CD1c-positive myeloid dendritic cell (primary cell): ENCODE measurements around the gene SIL1.

Source experiments
- DNase-seq: peaks from one replicate; pipeline ENCODE4 v3.0.0-alpha.2; 2016; ENCODE audit errors: extremely low spot score

SIL1 gene

GRCh38 chr5:138920181-138920580, 278.0 kb downstream of the SIL1 start:
- no peak for DNase-seq

GRCh38 chr5:138918686-138919085, 279.5 kb downstream of the SIL1 start:
- no peak for DNase-seq

- no peak for DNase-seq
Observed at GRCh38 chr5:138914338-138914737, 283.8 kb downstream of the SIL1 start.

- no peak for DNase-seq
Observed at GRCh38 chr5:138913773-138914172, 284.4 kb downstream of the SIL1 start.

GRCh38 chr5:138912093-138912492, 286.1 kb downstream of the SIL1 start:
- DNase-seq, result no peak

- no peak for DNase-seq
Observed at GRCh38 chr5:138911441-138911840, 286.7 kb downstream of the SIL1 start.

- no peak for DNase-seq
Observed at GRCh38 chr5:138910546-138911185, 287.5 kb downstream of the SIL1 start.

GRCh38 chr5:138909734-138910133, 288.4 kb downstream of the SIL1 start:
- no peak for DNase-seq

- no peak for DNase-seq
Observed at GRCh38 chr5:138905541-138905940, 292.6 kb downstream of the SIL1 start.

- DNase-seq, result no peak
Observed at GRCh38 chr5:138903130-138903775, 294.9 kb downstream of the SIL1 start.

GRCh38 chr5:138901716-138902115, 296.5 kb downstream of the SIL1 start:
- no peak for DNase-seq

GRCh38 chr5:138900281-138900965, 297.7 kb downstream of the SIL1 start:
- no peak for DNase-seq

GRCh38 chr5:138898742-138899141, 299.4 kb downstream of the SIL1 start:
- no peak for DNase-seq

GRCh38 chr5:138898299-138898698, 299.9 kb downstream of the SIL1 start:
- no peak for DNase-seq
